Right hindlimb (tissue), 1 donor: ENCODE measurements around the gene TMUB1.

Experiments used
- DNase-seq: peaks from one replicate; pipeline ENCODE4 v3.0.0-alpha.2; 2018

The TMUB1 gene, protein sequence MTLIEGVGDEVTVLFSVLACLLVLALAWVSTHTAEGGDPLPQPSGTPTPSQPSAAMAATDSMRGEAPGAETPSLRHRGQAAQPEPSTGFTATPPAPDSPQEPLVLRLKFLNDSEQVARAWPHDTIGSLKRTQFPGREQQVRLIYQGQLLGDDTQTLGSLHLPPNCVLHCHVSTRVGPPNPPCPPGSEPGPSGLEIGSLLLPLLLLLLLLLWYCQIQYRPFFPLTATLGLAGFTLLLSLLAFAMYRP

GRCh38 chr7:151083071-151083823, at the start of gene TMUB1:
TMUB1 (minus strand) TSS chr7:151083493; CDS start chr7:151082563, 930 bp downstream.
- DNase-seq = peak; percentile 82

- DNase-seq = peak; percentile 15
Observed at GRCh38 chr7:151132461-151133205, 49.3 kb upstream of the TMUB1 start.

GRCh38 chr7:151131592-151132293, 48.5 kb upstream of the TMUB1 start:
- DNase-seq = peak; percentile 88

GRCh38 chr7:151131224-151131591, 47.9 kb upstream of the TMUB1 start:
- no peak for DNase-seq

GRCh38 chr7:151130741-151131157, 47.5 kb upstream of the TMUB1 start:
- no peak for DNase-seq

- DNase-seq = no peak
Observed at GRCh38 chr7:151129960-151130591, 46.8 kb upstream of the TMUB1 start.

GRCh38 chr7:151129117-151129959, 46.0 kb upstream of the TMUB1 start:
- DNase-seq = no peak

- no peak for DNase-seq
Observed at GRCh38 chr7:151128716-151129115, 45.4 kb upstream of the TMUB1 start.

GRCh38 chr7:151128144-151128543, 44.9 kb upstream of the TMUB1 start:
- DNase-seq = no peak

- no peak for DNase-seq
Observed at GRCh38 chr7:151126491-151127137, 43.3 kb upstream of the TMUB1 start.

- DNase-seq = peak; percentile 60
Observed at GRCh38 chr7:151125846-151126481, 42.7 kb upstream of the TMUB1 start.

DNA sequence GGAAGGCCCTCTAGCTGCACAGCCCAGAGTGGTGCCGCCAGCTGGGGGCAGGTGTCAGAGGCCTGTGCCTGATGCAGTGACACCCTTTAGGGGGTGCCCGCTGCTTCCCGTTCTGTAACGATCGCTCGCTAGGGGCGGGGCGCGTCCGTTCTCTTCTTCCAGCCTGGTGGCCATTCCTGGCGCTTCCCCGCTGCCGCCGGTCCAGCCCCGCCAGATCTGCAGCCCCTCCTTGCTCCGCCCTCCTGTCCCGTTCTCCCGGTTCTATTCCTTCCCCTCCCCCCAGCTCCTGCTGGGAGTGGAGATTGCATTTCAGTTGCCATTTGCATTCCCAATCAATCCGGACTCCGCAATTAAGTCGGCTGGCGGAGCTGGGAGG, 42.2 kb upstream of the TMUB1 start:
- DNase-seq = peak; percentile 75

GRCh38 chr7:151124899-151125399, 41.7 kb upstream of the TMUB1 start:
- no peak for DNase-seq

DNA sequence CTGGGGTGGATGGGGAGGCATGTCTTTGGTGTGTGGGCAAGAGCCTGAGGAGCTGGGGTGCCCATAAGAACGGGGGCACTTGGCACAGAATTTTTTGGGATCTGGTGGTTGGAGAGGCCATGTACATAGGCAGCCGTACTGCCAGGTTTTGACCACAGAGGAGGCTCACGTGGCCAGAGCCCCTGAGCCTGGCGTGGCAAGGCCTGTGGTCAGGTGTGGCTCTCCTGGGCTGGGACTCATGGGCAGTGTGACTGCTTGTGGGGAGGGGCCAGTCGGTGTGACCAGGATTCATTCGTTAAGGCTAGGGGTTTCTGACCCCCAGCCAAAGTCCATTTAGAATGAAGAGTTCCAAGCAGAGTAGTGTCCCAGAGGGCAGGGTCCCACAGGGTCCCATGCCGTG, 41.2 kb upstream of the TMUB1 start:
- DNase-seq = no peak

DNA sequence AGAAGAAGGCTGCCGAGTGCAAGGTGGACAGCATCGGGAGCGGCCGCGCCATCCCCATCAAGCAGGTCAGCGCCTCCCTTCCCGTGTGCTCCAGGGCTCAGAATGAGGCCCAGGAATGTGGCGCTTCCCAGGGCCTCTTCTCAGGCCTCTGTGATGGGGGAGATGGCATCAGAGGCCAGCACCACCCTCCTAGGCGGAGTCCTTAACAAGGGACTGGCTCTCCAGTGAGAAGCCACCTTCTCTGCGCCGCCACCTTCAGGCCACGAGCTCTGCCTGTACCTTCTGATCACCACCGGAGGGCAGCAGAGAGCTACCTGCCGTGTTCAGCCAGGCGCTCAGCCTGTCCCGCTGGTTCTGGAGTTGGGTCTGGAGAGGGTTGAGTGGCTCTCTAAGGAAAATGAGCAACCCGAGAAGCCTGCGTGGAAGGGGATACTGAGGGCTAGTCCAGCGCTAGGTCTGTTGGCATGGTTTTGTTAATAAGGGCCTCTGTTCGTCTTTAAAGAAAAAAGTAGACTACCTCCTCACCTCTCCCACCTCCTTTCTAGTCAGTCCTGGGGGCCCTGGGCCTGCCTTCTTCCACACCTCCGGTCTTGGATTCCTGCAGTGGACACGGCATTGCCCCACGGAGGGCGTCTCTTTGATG, 40.6 kb upstream of the TMUB1 start:
- DNase-seq = peak; percentile 89

DNA sequence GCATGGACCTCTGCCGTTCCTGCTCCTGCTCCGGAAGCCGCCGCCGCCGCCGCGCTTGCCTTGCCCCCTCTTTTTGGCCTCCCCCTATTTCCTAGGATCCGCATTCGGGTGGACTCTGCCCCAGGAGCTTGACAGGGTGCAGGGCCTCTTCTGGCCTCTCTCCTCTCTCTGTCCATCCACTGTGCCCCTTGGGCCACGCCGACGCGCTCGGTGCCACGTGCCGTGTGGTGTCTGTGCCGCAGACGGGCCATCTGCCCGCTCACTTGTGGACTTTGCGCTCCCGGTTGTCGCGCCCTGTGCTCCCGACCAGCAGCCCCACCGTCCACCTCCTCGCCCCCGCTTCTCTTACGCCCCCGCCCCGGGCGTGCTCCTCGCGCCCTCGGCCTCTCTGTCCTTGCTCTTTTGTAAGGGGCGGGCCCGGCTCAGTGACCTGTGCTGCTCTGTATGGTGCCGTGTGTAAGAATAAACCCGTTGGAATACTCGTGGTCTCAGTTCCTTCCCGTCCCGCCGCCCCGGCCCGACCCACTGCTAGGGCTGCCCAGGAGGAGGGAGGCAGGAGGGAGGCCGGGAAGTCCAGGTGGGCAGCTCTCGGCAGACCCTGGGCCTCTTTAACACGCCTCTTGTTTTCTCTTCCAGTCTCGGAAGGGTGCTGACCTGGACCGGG, 40.0 kb upstream of the TMUB1 start:
- DNase-seq = no peak

- no peak for DNase-seq
Observed at GRCh38 chr7:151122796-151123157, 39.5 kb upstream of the TMUB1 start.

DNA sequence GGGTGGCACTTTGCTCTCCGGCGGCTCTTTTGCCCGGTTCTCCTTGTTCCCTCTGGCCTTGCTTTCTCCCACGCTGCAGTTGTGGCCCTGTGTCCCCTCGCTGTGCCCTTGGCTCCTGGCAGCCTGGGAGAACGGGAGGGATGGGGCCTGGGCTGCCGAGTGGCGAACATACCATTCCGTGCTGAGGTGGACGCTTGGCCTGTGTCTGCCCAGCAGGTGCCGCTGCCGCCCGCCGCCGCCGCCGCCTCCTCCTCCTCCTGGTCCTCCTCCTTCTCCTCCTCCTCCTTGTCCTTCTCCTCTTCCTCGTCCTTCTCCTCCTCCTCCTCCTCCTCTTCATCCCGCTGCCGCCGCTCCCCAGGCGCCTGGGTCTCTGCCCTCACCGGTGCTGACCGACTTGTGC, 39.0 kb upstream of the TMUB1 start:
- DNase-seq = no peak

GRCh38 chr7:151121380-151122170, 38.3 kb upstream of the TMUB1 start:
- no peak for DNase-seq
